GM13976 (cell line): ENCODE data around the gene SYNE2.

Source experiments
- DNase-seq: peaks from one replicate; pipeline ENCODE4 v3.0.0; 2012; ENCODE audit warnings: low spot score
- in situ Hi-C: fragments of 300-500 bp; cut with MboI; formaldehyde crosslinking; loops from one replicate; pipeline ENCODE4 v1.12.0; 2022; ENCODE audit warnings: low sequenced_read_pairs, mixed read lengths, inconsistent platforms; ENCODE audit not compliant: unreplicated experiment
- TF ChIP-seq, protein P1 (sequence below): IDR thresholded peaks from 2 replicates; pipeline ENCODE4 v1.5.1; 2012; ENCODE audit warnings: borderline replicate concordance, mild to moderate bottlenecking; ENCODE audit not compliant: insufficient read depth; ENCODE audit errors: extremely low read depth, missing control alignments, control extremely low read depth

The SYNE2 gene

DNA sequence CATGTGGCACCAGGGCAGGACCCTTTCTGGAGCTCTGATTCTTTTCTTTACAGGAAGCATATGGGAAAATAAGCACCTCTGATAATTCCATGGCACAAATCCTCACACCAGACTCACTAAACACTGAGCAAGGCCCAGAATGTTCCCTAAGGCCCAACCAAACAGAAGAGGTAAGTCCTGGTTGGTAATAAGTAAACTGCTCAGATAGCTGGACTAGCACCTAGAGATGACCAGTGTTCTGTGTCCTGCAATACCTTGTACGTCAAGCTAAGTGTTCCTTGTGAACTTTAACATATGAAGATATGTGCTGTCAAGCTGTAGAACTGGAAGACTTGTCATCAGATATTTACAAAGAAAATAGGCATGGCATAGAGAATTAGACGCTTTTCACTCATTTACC, 254.6 kb downstream of the SYNE2 start:
- DNase-seq, result no peak
- in situ Hi-C loops, result no loop called here
- TF ChIP-seq, protein P1, sequence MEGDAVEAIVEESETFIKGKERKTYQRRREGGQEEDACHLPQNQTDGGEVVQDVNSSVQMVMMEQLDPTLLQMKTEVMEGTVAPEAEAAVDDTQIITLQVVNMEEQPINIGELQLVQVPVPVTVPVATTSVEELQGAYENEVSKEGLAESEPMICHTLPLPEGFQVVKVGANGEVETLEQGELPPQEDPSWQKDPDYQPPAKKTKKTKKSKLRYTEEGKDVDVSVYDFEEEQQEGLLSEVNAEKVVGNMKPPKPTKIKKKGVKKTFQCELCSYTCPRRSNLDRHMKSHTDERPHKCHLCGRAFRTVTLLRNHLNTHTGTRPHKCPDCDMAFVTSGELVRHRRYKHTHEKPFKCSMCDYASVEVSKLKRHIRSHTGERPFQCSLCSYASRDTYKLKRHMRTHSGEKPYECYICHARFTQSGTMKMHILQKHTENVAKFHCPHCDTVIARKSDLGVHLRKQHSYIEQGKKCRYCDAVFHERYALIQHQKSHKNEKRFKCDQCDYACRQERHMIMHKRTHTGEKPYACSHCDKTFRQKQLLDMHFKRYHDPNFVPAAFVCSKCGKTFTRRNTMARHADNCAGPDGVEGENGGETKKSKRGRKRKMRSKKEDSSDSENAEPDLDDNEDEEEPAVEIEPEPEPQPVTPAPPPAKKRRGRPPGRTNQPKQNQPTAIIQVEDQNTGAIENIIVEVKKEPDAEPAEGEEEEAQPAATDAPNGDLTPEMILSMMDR, result no peak

DNA sequence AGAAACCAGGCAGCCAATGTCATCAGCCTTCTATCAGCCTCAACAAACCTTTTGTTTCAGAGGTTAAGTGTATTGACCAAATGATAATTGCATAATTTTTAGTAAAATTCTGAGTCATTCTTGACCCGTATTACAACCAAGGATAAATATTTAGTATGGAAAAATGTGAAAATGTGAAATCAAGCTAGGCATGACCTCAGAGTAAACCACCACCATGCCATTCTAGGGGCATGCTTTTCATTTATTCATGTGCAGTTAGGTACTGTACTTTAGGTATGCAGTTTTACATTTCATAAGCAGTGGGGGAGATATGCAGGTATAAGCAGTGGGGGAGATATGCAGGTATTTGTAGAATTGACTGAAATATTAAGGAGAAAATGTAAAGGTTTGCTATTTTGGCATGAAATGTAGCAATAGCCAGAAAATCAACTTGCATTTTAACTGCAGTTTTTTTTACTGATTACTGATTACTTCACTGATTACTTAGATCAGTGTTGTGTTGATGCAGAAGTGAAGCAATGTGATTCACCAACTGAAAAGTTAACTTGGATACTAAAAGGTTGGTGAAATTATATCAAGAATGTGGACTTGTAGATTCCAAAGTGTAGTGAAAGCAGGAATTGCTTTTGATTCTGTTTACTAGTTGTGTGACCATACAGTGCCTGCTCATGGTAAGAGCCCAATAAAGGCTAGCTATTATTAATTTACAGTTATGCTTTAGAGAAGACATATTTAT, 257.2 kb downstream of the SYNE2 start:
- no peak for DNase-seq
- in situ Hi-C loops, result no loop called here

DNA sequence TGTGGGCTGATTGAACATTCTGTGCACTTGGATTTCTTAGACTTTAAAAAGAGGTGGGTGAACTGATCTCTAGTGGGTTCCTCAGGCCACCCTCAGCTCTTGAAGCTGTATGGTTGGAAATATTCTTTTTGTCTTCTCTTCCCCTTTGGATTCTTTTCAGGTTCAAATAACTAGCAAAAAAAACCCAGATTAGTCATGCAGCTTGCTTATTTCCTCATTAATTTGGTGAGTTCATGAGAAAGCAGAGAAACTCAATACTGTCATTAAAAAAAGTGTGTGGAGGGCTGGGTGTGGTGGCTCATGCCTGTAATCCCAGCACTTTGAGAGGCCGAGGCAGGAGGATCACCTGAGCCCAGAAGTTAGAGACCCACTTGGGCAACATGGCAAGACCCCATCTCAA, 258.0 kb downstream of the SYNE2 start:
- TF ChIP-seq, protein P1, result no peak

More for the DNA sequence above, 257.2 kb downstream of the SYNE2 start:
- TF ChIP-seq, protein P1, result no peak

DNA sequence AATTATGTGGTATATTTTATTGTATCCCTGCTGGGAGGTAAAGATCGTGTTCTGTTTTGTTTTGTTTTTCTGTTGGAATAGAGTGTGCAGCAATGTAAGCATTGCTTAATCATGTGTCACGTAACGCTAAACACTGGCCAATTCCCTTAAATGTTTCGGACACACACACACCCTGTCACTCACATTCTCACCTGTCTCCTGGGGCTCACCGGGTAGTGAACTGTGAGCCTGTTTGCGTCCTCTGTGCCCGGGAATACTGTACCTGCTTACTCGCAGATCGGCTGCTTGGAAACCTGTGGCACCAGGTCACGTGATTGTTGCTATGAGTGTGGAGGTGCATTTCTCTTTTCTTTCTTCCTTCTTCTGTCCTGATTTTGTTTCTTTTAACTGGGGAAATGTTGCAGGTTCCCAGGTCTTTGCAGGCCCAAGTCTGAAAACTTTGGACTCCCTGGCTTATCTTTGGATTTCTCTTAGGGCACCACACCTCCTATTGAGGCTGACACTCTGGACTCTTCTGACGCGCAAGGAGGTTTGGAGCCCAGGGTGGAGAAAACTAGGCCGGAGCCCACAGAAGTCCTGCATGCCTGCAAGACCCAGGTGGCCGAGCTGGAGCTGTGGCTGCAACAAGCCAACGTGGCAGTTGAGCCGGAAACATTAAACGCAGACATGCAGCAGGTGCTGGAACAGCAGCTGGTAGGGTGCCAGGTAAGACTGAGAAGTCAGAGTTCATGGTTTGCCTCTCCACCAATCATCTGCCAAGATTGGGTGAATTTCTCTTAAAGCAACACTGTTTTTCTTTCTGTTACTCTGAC, 260.3 kb downstream of the SYNE2 start:
- DNase-seq, result no peak
- in situ Hi-C loops, result no loop called here
- TF ChIP-seq, protein P1, result no peak

More for the DNA sequence above, 258.0 kb downstream of the SYNE2 start:
- no peak for DNase-seq
- in situ Hi-C loops, result no loop called here

DNA sequence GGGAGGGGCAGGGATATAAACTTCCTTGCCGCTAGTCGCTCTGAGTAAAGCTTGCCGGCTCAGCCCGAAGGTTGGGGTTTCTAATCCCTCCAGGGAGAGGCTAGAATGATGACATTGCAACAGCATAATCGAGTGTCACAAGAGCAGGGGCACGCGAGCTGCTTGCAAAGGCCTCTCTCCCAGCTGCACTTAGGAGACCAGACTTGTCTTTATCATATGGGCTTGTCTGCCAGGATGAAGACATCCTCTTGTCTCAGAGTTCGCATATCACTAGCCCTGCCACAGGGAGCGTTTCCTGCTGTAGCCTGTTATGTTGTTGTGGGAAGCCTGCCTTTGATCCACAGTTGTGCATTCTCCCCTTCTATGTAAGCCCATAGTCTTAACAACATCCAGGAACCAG, 261.4 kb downstream of the SYNE2 start:
- no peak for DNase-seq

DNA sequence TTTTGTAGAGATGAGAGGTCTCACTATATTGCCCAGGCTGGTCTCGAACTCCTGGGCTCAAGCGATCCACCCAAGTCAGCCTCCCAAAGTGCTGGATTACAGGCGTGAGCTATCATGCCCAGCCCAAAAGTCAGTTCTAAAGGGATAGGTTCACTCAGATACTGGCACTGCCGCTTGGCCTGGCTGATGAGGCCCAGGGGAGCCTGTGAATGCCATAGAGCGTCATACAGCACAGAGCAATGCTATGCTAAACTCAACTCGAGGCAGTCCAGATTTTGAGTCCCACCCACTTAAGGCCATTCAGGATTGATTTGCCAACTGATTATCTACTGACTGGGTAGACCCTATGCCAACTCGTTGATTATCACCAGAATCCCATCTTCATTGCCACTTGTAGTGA, 262.0 kb downstream of the SYNE2 start:
- TF ChIP-seq, protein P1, result no peak
- DNase-seq, result no peak
- in situ Hi-C loops, result no loop called here

More for the DNA sequence above, 261.4 kb downstream of the SYNE2 start:
- TF ChIP-seq, protein P1, result no peak
- in situ Hi-C loops, result no loop called here
